Activated T-cell treated with anti-CD3 and anti-CD28 coated beads for 4 hours (primary cell): ENCODE data around the gene RAI14.

Experiments used
- DNase-seq: peaks from one replicate; pipeline ENCODE4 v3.0.0-alpha.2; 2020

The RAI14 gene

GRCh38 chr5:34866989-34867471 is 210.9 kb downstream of the RAI14 start:
- DNase-seq, result no peak

- DNase-seq, result no peak
Measured at GRCh38 chr5:34867660-34868059, 211.5 kb downstream of the RAI14 start.

- DNase-seq, result no peak
Measured at GRCh38 chr5:34868791-34869190, 212.7 kb downstream of the RAI14 start.

GRCh38 chr5:34869256-34869655 is 213.1 kb downstream of the RAI14 start:
- no peak for DNase-seq

- DNase-seq, result no peak
Measured at GRCh38 chr5:34870382-34870781, 214.3 kb downstream of the RAI14 start.

- DNase-seq, result no peak
Measured at GRCh38 chr5:34876275-34876674, 220.1 kb downstream of the RAI14 start.

GRCh38 chr5:34881246-34881645 is 225.1 kb downstream of the RAI14 start:
- DNase-seq, result no peak
